HFFc6 (cell line): ENCODE data around the gene QRSL1. TPM values are rescaled to one million over a fixed set of nuclear protein-coding genes. Genes with fewer than 3 reads are reported as not detected.
"Not testable (repeated sequence)": the region's sequence is repeated elsewhere in the genome, so short reads cannot be mapped to it uniquely, and the experiment has no call there.

Experiments used
- DNase-seq: peaks from one replicate; pipeline ENCODE4 v3.0.0-alpha.2; 2018
- H3K27ac Mint-ChIP-seq: 2 replicates; pipeline ENCODE4 v1.8.0; 2020; ENCODE audit warnings: mild to moderate bottlenecking, mixed read lengths
- H3K27me3 Mint-ChIP-seq: 2 replicates; pipeline ENCODE4 v1.8.0; 2021; ENCODE audit warnings: mild to moderate bottlenecking, moderate library complexity, mixed read lengths; ENCODE audit not compliant: insufficient read depth
- H3K36me3 Mint-ChIP-seq: 2 replicates; pipeline ENCODE4 v1.8.0; 2021; ENCODE audit warnings: low read depth, mixed read lengths
- H3K4me1 Mint-ChIP-seq: 2 replicates; pipeline ENCODE4 v1.8.0; 2020; ENCODE audit warnings: low read depth, mixed read lengths
- H3K4me3 Mint-ChIP-seq: 2 replicates; pipeline ENCODE4 v1.8.0; 2020; ENCODE audit warnings: mild to moderate bottlenecking, moderate library complexity, mixed read lengths
- H3K9me3 Mint-ChIP-seq: 2 replicates; pipeline ENCODE4 v1.8.0; 2020; ENCODE audit warnings: mild to moderate bottlenecking, mixed read lengths
- CTCF ChIP-seq: fragments of 200-600 bp; sonication (generic); IDR thresholded peaks from 2 replicates; pipeline ENCODE4 v1.5.0; 2021; ENCODE audit warnings: antibody characterized with exemption, mild to moderate bottlenecking
- total RNA-seq, 6 experiments: library from RNA; stranded (reverse); fragmentation: NEBNext Ultra II Directional; extraction: Animal tissue kit (Norgen Biotek cat#: 25700); gene quantifications; 2 replicates in 1 of 6; 3 replicates in 5 of 6; pipeline ENCODE4 v1.2.3, GENCODE V29; 2021

Gene QRSL1
- total RNA-seq, 6 experiments from 2014 or later: 8.8 to 12.4 (median 10.1) TPM

GRCh38 chr6:106692112-106692818 is 62.9 kb downstream of the QRSL1 start:
- Mint-ChIP-seq H3K27ac (no peak overlapping the region), H3K4me3 (no peak overlapping the region), H3K27me3 (peaks cover 30% of the 10 kb centered on the region), H3K4me1 (peaks cover 7% of the 10 kb centered on the region), H3K9me3 (no peaks in the 10 kb centered on the region), H3K36me3 (no peaks in the 10 kb centered on the region)
- peak; percentile 43 for DNase-seq
- TF ChIP-seq CTCF: no peak

DNA sequence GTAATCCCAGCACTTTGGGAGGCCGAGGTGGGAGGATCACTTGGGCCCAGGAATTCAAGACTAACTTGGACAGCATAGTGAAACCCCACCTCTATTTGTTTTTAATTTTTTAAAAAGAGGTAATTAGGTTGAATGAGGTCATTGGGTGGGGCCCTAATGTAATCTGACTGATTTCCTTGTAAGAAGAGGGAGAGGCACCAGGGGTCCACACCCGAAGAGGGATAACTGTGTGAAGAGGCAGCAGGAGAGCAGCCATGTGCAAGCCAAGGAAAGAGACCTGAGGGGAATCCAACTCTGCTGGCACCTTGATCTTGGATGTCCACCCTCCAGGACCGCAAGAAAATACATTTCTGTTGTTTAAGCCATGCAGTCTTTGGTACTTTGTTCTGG is 63.4 kb downstream of the QRSL1 start:
- no peak for TF ChIP-seq CTCF
- DNase-seq: no peak
- no peaks in the 10 kb centered on the region for H3K9me3 Mint-ChIP-seq
- H3K4me3 Mint-ChIP-seq: no peak overlapping the region
- H3K27me3 Mint-ChIP-seq: peaks cover 27% of the 10 kb centered on the region
- no peaks in the 10 kb centered on the region for H3K36me3 Mint-ChIP-seq
- peaks cover 7% of the 10 kb centered on the region for H3K4me1 Mint-ChIP-seq
- H3K27ac Mint-ChIP-seq: no peak overlapping the region

DNA sequence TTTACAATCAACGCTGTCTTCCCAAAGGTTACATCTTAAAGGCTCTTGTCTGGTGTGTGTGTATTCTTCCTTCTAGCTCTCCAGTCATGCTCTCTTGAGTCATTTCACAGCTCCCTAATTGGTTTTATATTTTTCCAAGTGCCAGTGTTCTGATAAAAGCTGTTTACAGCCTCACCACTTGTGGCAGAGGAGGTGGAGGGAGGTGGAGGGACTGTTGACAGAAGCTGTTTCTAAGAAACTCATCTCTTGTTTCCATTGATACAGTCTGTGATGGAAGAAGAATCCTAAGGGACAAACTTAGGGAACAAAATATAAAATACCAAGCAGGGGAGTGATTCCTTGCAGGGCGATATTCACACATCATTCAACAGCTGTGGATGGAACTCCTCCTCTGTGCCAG is 64.0 kb downstream of the QRSL1 start:
- Mint-ChIP-seq H3K27me3 (peaks cover 27% of the 10 kb centered on the region), H3K27ac (no peak overlapping the region), H3K4me1 (peaks cover 2% of the 10 kb centered on the region), H3K36me3 (no peaks in the 10 kb centered on the region), H3K9me3 (no peaks in the 10 kb centered on the region), H3K4me3 (no peak overlapping the region)
- DNase-seq: no peak
- TF ChIP-seq CTCF: no peak

GRCh38 chr6:106694343-106694742 is 65.0 kb downstream of the QRSL1 start:
- DNase-seq: no peak
- H3K4me3 Mint-ChIP-seq: no peak overlapping the region
- H3K27ac Mint-ChIP-seq: no peak overlapping the region
- peaks cover 25% of the 10 kb centered on the region for H3K27me3 Mint-ChIP-seq
- no peaks in the 10 kb centered on the region for H3K9me3 Mint-ChIP-seq
- no peaks in the 10 kb centered on the region for H3K36me3 Mint-ChIP-seq
- TF ChIP-seq CTCF: no peak
- no peaks in the 10 kb centered on the region for H3K4me1 Mint-ChIP-seq

- no peak for DNase-seq
- no peak overlapping the region for H3K27ac Mint-ChIP-seq
- H3K9me3 Mint-ChIP-seq: peaks cover 4% of the 10 kb centered on the region; the same call in 1 of the 2 replicates
- H3K36me3 Mint-ChIP-seq: no peaks in the 10 kb centered on the region
- peaks cover 17% of the 10 kb centered on the region for H3K27me3 Mint-ChIP-seq
- no peak overlapping the region for H3K4me3 Mint-ChIP-seq
- H3K4me1 Mint-ChIP-seq: no peaks in the 10 kb centered on the region
- no peak for TF ChIP-seq CTCF
Observed at GRCh38 chr6:106700581-106700980, 71.2 kb downstream of the QRSL1 start.

GRCh38 chr6:106701201-106701600 is 71.8 kb downstream of the QRSL1 start:
- H3K4me1 Mint-ChIP-seq, DNase-seq, H3K36me3 Mint-ChIP-seq, H3K4me3 Mint-ChIP-seq, H3K9me3 Mint-ChIP-seq, H3K27ac Mint-ChIP-seq: not testable (repeated sequence)
- H3K27me3 Mint-ChIP-seq: peaks cover 14% of the 10 kb centered on the region
